Fibroblast of the aortic adventitia (primary cell): ENCODE results near the gene PLOD3. TPM values are rescaled to one million over a fixed set of nuclear protein-coding genes. Genes with fewer than 3 reads are reported as not detected.
"Not testable (repeated sequence)": the region's sequence is repeated elsewhere in the genome, so short reads cannot be mapped to it uniquely, and the experiment has no call there.

Experiments
- DNase-seq: peaks from one replicate; pipeline ENCODE4 v3.0.0-alpha.2; 2010; ENCODE audit warnings: low read depth
- H3K4me3 ChIP-seq: 2 replicates; pipeline ENCODE4 v1.5.1; 2011; ENCODE audit warnings: low read depth, mild to moderate bottlenecking, control low read depth, low read length, moderate library complexity
- total RNA-seq: library from RNA; depleted of rRNA; stranded (reverse); fragments of >200 nt; gene quantifications from 2 replicates; pipeline ENCODE4 v1.2.3, GENCODE V29; 2012; ENCODE audit warnings: low replicate concordance
- TF ChIP-seq, protein P1 (sequence below): IDR thresholded peaks from 2 replicates; pipeline ENCODE4 v1.5.1; 2011; ENCODE audit warnings: mild to moderate bottlenecking, low read length, control low read depth, inconsistent platforms; ENCODE audit not compliant: insufficient read depth

The PLOD3 gene
- total RNA-seq, 1 donor, result 45.5 TPM

DNA sequence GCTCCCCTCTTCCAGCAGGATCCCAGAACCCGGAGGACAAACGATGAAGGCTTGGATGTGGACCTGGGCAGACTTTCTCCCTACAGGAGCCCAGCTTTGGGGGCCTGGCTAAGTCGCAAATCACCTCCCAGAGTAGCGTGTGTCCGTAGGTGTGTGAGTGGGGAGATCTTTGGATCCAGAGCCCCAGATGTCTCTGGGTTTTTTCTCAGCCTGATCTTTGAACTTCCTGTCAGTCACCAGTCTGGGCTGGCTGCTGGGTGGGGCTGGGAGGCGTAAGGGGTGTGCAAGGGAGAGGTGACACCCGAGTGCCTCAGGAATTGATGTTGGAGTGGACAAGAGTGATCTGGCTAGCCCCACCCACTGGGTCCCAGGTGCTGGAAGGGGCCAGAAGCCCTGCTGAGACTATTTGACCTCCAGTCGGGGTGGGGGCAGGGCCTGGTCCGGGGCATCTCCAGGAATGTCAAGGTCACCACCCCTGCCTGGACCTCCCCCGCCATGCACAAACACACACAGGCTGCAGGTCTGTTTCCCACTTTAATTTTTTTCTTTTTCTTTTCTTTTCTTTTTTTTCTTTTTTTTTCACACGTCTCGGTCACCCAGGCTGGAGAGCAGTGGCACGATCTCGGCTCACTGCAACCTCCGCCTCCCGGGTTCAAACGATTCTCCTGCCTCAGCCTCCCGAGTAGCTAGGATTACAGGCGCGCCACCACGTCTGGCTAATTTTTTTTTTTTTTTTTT is 16.4 kb downstream of the PLOD3 start, which contains the start of gene MOGAT3:
Gene MOGAT3 (minus strand): TSS at position 175 of the 738 bp plus-strand sequence. CDS start 182 bp downstream, outside the sequence.
- no peak within 1 kb of the TSS for H3K4me3 ChIP-seq
- DNase-seq, result no peak

DNA sequence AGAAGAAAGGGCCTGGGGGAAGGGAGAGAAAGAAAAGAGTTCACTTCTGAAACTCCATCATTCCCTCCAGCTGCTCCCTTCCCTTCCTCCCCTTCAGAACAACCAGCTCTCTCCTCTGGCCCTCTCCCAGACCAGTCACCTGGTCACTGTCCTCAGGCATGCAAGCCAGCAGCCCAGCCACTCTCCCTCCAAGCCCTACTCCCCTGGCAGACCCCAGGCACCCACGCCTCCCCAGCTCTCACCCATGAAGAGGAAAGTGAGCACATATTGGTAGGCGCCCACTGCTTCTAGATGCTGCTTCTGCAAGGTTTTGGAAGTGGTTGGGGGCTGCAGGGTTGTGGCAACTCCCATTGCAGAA is 16.9 kb downstream of the PLOD3 start:
- TF ChIP-seq, protein P1, sequence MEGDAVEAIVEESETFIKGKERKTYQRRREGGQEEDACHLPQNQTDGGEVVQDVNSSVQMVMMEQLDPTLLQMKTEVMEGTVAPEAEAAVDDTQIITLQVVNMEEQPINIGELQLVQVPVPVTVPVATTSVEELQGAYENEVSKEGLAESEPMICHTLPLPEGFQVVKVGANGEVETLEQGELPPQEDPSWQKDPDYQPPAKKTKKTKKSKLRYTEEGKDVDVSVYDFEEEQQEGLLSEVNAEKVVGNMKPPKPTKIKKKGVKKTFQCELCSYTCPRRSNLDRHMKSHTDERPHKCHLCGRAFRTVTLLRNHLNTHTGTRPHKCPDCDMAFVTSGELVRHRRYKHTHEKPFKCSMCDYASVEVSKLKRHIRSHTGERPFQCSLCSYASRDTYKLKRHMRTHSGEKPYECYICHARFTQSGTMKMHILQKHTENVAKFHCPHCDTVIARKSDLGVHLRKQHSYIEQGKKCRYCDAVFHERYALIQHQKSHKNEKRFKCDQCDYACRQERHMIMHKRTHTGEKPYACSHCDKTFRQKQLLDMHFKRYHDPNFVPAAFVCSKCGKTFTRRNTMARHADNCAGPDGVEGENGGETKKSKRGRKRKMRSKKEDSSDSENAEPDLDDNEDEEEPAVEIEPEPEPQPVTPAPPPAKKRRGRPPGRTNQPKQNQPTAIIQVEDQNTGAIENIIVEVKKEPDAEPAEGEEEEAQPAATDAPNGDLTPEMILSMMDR, result no peak
- no peak for DNase-seq
- no peak overlapping the region for H3K4me3 ChIP-seq

More for the DNA sequence above, 16.4 kb downstream of the PLOD3 start, which contains the start of gene MOGAT3:
- TF ChIP-seq, protein P1, result no peak

DNA sequence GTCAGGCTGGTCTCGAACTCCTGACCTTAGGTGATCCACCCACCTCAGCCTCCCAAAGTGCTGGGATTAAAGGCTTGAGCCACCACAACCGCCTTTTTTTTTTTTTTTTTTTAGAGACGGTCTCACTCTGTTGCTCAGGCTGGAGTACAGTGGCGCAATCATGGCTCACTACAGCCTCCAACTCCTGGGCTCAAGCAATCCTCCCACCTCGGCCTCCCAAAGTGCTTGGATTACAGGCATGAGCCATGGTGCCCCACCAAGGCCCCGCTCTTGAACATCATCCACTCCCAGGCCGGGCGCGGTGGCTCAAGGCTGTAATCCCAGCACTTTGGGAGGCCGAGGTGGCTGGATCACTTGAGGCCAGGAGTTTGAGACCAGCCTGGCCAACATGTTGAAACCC is 17.9 kb downstream of the PLOD3 start:
- not testable (repeated sequence) for H3K4me3 ChIP-seq, DNase-seq

DNA sequence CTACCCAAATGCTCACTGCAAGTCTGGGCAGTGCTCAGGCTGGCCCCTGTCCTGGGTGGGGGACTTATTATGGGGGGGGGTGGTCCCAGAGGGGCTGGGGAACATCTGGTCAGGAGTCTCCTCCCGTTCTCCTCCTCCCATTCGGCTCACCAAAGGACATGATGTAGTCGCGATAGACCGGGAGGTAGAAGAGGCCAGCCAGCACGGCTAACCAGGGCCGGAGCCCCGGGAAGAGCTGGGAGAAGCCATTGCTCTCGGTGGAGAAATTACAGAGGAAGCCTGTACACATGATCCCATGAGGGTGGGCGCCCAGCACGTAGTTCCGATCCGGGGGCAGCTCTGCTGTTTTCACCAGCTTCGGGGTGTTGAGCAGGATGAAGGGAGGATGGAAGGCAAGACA is 18.9 kb downstream of the PLOD3 start:
- DNase-seq, result no peak
- TF ChIP-seq, protein P1, result no peak
- H3K4me3 ChIP-seq, result no peak overlapping the region

DNA sequence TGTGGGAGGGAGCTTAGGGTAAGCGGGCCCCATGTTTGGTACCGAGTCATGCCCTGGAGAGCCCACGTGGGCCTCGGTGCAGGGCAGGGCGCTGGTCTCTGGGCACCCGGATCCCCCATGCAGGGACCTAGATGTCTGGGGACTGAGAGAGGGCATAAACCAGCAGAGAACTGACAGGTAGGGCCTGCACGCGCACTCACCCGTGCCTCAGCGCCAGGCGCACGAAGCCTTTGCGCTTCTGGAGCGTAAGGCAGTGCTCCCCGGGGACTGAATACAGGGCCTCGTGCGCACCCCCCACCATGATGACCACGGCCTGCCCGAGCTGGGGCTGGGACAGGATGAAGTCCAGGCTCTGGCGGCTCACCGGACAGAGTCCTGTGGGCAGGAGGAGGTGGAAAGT is 19.4 kb downstream of the PLOD3 start:
- TF ChIP-seq, protein P1, result no peak
- H3K4me3 ChIP-seq, result no peak overlapping the region
- no peak for DNase-seq

DNA sequence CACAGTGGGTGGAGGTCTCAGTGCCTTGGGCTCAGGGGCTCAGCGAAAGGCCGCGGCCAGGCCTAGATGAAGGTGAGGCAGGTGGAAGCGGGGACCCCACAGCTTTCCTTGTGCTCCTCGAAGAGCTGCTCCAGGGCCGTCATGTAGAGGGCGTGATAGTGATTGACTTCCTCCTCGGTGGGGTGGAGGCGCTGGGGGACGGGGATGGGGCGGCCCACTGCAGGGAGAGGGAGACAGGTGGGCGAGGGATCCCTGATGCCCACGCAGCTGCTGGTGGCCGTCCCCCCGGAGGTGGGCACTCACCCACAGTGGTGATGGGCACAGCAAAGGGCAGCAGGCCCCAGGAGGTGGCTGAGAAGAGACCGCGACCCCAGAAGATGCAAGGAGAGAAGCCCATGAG is 21.5 kb downstream of the PLOD3 start:
- TF ChIP-seq, protein P1, result no peak
- no peak overlapping the region for H3K4me3 ChIP-seq
- no peak for DNase-seq

DNA sequence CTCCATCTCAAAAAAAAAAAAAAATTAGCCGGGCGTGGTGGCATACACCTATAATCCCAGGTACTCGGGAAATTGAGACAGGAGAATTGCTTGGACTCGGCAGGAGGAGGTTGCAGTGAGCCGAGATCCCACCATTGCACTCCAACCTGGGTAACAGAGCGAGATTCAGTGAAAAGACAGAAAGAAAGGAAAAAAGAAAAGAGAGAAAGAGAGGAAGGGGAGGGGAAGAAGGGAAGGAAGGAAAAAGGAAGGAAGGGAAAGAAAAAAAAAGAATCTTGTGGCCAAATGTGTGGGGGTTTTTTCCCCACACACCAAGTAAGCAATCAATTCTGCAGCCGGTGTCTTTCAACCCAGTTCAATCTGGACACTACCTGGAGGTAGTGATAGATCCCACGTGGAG is 28.3 kb downstream of the PLOD3 start:
- no peak for DNase-seq
- no peak overlapping the region for H3K4me3 ChIP-seq
- TF ChIP-seq, protein P1, result no peak
